SKM-1 (cell line): ENCODE results near the gene P3R3URF.

Source experiments
- DNase-seq: peaks from one replicate; lab custom pipeline; 2025; ENCODE audit not compliant: unreplicated experiment; lab: John Stamatoyannopoulos, UW

Gene P3R3URF

GRCh38 chr1:46133781-46134350, 42.4 kb downstream of the P3R3URF start:
- DNase-seq, result no peak

- no peak for DNase-seq
These were observed 43.1 kb downstream of the P3R3URF start for GRCh38 chr1:46133181-46133658.

- DNase-seq, result peak; percentile 99
These were observed 43.6 kb downstream of the P3R3URF start, which contains the start of gene PIK3R3 for GRCh38 chr1:46132529-46133180. Gene PIK3R3 (minus strand): TSS chr1:46132629. CDS start chr1:46131952, 677 bp downstream.

GRCh38 chr1:46131712-46132528, 44.4 kb downstream of the P3R3URF start:
- no peak for DNase-seq

- no peak for DNase-seq
These were observed 45.2 kb downstream of the P3R3URF start for GRCh38 chr1:46131093-46131492.

- DNase-seq, result no peak
These were observed 45.7 kb downstream of the P3R3URF start for GRCh38 chr1:46130606-46131005.

GRCh38 chr1:46130121-46130520, 46.2 kb downstream of the P3R3URF start:
- no peak for DNase-seq

GRCh38 chr1:46128344-46128743, 47.9 kb downstream of the P3R3URF start:
- DNase-seq, result no peak
